ENCODE measurements around the gene ZNF423. TPM values are rescaled to one million over a fixed set of nuclear protein-coding genes. Genes with fewer than 3 reads are reported as not detected.

The ZNF423 gene
- total and polyA plus RNA-seq, 2 experiments from 2014 or later: 0.43 to 0.49 TPM

- Histone ChIP-seq H3K9me3 (ENCODE audit: low read depth) (no peaks in the 10 kb centered on the region), H3K27ac (no peak overlapping the region), H3K4me1 (ENCODE audit: insufficient read depth) (peaks cover 12% of the 10 kb centered on the region), H4K20me1 (ENCODE audit: insufficient read depth) (no peaks in the 10 kb centered on the region), H3K27me3 (replicated peaks; ENCODE audit: insufficient read depth) (no peaks in the 10 kb centered on the region), H3K9me2 (ENCODE audit: insufficient read depth) (no peaks in the 10 kb centered on the region), H3F3A (ENCODE audit: insufficient read depth) (no peaks in the 10 kb centered on the region), H3K36me3 (ENCODE audit: low read depth) (no peaks in the 10 kb centered on the region), H3K79me2 (ENCODE audit: insufficient read depth) (no peaks in the 10 kb centered on the region), H3K4me2 (ENCODE audit: unreplicated experiment) (no peak overlapping the region), H2AFZ (no peak overlapping the region), H3K9ac (no peak overlapping the region), H3K4me3 (no peak overlapping the region)
- no peak for DNase-seq
- WGBS, 2 experiments (ENCODE audit: low coverage in 1 of 2, low lambda C conversion rate in 2 of 2, missing lambda C conversion rate in 2 of 2): 81 to 85% methylated on average over 8 of the region's 8 CpGs
- in situ Hi-C loops (cut with MboI): no loop called here
- TF ChIP-seq EZH2phosphoT487 (IDR thresholded peaks at IDR 0.05; ENCODE audit: insufficient read depth, low read depth) (no peak), EZH2 (IDR thresholded peaks at IDR 0.05; ENCODE audit: insufficient read depth, poor library complexity, severe bottlenecking) (no peak)
Observed at GRCh38 chr16:49623501-49624266, 232.2 kb downstream of the ZNF423 start.

GRCh38 chr16:49622421-49623402, 233.2 kb downstream of the ZNF423 start:
- Histone ChIP-seq H2AFZ (no peak overlapping the region), H3F3A (ENCODE audit: insufficient read depth) (no peaks in the 10 kb centered on the region), H3K27me3 (replicated peaks; ENCODE audit: insufficient read depth) (no peaks in the 10 kb centered on the region), H3K36me3 (ENCODE audit: low read depth) (no peaks in the 10 kb centered on the region), H3K27ac (no peak overlapping the region), H3K4me2 (ENCODE audit: unreplicated experiment) (no peak overlapping the region), H3K9ac (no peak overlapping the region), H3K4me3 (no peak overlapping the region), H3K4me1 (ENCODE audit: insufficient read depth) (peaks cover 12% of the 10 kb centered on the region), H3K9me3 (ENCODE audit: low read depth) (no peaks in the 10 kb centered on the region), H3K79me2 (ENCODE audit: insufficient read depth) (no peaks in the 10 kb centered on the region), H4K20me1 (ENCODE audit: insufficient read depth) (no peaks in the 10 kb centered on the region), H3K9me2 (ENCODE audit: insufficient read depth) (no peaks in the 10 kb centered on the region)
- in situ Hi-C loops (cut with MboI): no loop called here
- no peak for DNase-seq
- TF ChIP-seq EZH2phosphoT487 (IDR thresholded peaks at IDR 0.05; ENCODE audit: insufficient read depth, low read depth) (no peak), EZH2 (IDR thresholded peaks at IDR 0.05; ENCODE audit: insufficient read depth, poor library complexity, severe bottlenecking) (no peak)
- 87 to 88% methylated on average over 15 to 17 of the region's 17 CpGs for WGBS, 2 experiments (ENCODE audit: low coverage in 1 of 2, low lambda C conversion rate in 2 of 2, missing lambda C conversion rate in 2 of 2)

- Histone ChIP-seq H2AFZ (no peak overlapping the region), H3K36me3 (ENCODE audit: low read depth) (no peaks in the 10 kb centered on the region), H4K20me1 (ENCODE audit: insufficient read depth) (no peaks in the 10 kb centered on the region), H3K4me3 (no peak overlapping the region), H3K4me1 (ENCODE audit: insufficient read depth) (peaks cover 12% of the 10 kb centered on the region), H3F3A (ENCODE audit: insufficient read depth) (no peaks in the 10 kb centered on the region), H3K9ac (no peak overlapping the region), H3K27ac (no peak overlapping the region), H3K9me3 (ENCODE audit: low read depth) (no peaks in the 10 kb centered on the region), H3K4me2 (ENCODE audit: unreplicated experiment) (no peak overlapping the region), H3K27me3 (replicated peaks; ENCODE audit: insufficient read depth) (no peaks in the 10 kb centered on the region), H3K79me2 (ENCODE audit: insufficient read depth) (no peaks in the 10 kb centered on the region), H3K9me2 (ENCODE audit: insufficient read depth) (no peaks in the 10 kb centered on the region)
- TF ChIP-seq EZH2 (IDR thresholded peaks at IDR 0.05; ENCODE audit: insufficient read depth, poor library complexity, severe bottlenecking) (no peak), EZH2phosphoT487 (IDR thresholded peaks at IDR 0.05; ENCODE audit: insufficient read depth, low read depth) (no peak)
- 91 to 92% methylated on average over 4 of the region's 4 CpGs for WGBS, 2 experiments (ENCODE audit: low coverage in 1 of 2, low lambda C conversion rate in 2 of 2, missing lambda C conversion rate in 2 of 2)
- no peak for DNase-seq
- in situ Hi-C loops (cut with MboI): no loop called here
Observed at GRCh38 chr16:49622084-49622390, 233.9 kb downstream of the ZNF423 start.

- no peaks in the 10 kb centered on the region for H3K9me3 ChIP-seq (ENCODE audit: low read depth)
- in situ Hi-C loops (cut with MboI): no loop called here
- H3K9ac ChIP-seq: no peak overlapping the region
- H4K20me1 ChIP-seq (ENCODE audit: insufficient read depth): no peaks in the 10 kb centered on the region
- TF ChIP-seq EZH2 (IDR thresholded peaks at IDR 0.05; ENCODE audit: insufficient read depth, poor library complexity, severe bottlenecking) (no peak), EZH2phosphoT487 (IDR thresholded peaks at IDR 0.05; ENCODE audit: insufficient read depth, low read depth) (no peak)
- peaks cover 12% of the 10 kb centered on the region for H3K4me1 ChIP-seq (ENCODE audit: insufficient read depth)
- H2AFZ ChIP-seq: no peak overlapping the region
- H3K79me2 ChIP-seq (ENCODE audit: insufficient read depth): no peaks in the 10 kb centered on the region
- no peak overlapping the region for H3K4me2 ChIP-seq (ENCODE audit: unreplicated experiment)
- no peak for DNase-seq
- 85 to 90% methylated on average over 10 to 11 of the region's 13 CpGs for WGBS, 2 experiments (ENCODE audit: low coverage in 1 of 2, low lambda C conversion rate in 2 of 2, missing lambda C conversion rate in 2 of 2)
- H3K4me3 ChIP-seq: no peak overlapping the region
- H3K27ac ChIP-seq: no peak overlapping the region
- no peaks in the 10 kb centered on the region for H3K36me3 ChIP-seq (ENCODE audit: low read depth)
- H3K27me3 ChIP-seq (replicated peaks; ENCODE audit: insufficient read depth): no peaks in the 10 kb centered on the region
- no peaks in the 10 kb centered on the region for H3K9me2 ChIP-seq (ENCODE audit: insufficient read depth)
- no peaks in the 10 kb centered on the region for H3F3A ChIP-seq (ENCODE audit: insufficient read depth)
Observed at GRCh38 chr16:49621241-49622083, 234.4 kb downstream of the ZNF423 start.

All from GM23248 (cell line).